ENCODE measurements around the gene FXN.

The FXN gene

DNA sequence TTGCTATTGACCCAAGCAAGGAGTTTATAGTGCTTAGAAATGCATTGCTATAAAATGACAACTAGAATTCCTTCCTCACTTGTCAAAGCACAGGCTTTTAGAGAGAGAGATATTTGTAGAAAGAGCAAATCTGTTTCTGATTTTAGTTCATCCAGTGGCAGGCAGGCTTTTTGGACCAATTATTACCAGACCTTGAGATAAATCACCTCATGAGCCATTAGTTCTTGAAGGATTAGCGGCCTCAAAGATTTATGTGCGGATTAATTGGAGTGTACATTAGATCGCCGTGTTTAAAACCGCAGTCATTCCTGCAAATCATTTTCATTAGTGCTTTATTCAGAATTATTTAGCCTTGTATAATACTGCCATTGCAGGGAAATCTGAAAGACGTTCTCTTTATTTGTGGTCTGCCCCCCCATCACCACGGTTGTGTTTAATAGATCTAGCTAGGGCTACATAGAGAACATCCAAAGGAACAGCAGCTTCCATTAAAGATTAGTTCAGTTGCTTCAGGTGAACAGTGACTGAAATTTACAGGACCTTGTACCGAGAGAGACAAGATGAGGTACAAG is 109.7 kb downstream of the FXN start:
- no peak for DNase-seq

DNA sequence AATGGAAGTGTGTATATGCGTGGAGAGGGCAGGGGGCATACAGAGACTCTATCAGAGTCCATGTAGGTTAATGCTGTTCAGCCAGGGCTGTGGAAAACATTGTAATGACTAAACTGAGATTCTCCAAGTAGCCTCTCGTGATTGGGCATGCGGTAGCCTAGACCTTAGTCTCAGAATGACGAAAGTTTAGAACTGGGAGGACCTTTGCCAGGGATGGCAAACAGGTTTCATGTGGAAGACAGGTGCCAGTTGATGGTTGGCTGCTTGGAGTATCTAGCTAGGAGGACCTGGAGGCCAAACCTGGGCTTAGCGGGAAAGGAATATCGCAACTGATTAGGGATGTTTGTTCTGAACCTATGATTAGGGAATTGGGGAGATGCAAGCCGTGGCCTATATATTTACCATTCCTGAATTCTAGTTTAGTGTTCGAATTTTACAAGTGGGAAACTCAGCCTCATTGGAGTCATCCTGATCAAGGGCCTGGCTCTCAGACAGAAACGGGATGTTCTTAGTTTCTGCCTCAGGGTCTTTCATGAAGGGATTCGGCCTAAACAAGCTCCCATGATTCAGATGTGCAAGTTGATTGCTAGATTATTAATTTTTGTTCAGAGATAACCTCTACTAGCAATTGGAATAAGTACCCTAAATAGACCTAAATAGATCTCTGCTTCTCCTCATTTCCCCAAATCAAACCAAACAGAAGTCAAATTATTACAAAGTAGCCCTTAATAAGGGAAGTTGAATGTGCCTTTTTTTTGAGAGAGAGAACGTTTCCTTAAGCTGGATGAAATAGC is 111.7 kb downstream of the FXN start:
- no peak for DNase-seq

DNA sequence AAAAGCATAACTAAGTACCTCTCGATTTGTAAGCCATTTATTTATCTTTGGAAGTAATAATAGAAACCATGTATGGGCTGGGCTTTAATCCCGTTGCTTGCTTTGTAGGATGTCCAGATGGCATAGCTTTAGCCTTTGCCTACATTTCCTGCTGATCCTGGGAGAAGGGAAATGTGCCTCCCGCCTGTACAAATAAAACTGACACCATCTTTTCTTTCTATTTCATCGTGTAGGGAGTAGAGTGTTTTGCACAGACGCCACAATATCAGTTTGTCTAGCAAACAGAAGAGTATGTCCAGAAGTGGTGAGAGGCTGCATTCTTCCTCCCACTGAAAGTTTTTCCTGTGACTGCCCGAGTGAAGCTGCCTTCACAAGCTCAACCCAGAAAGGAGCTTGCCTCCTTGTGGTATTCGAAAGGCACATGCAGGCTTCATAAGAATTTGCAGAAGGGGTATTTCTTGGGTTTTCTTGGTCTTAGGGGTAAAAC is 113.8 kb downstream of the FXN start:
- no peak for DNase-seq
